Activated CD8-positive, alpha-beta T cell treated with anti-CD3 and anti-CD28 coated beads for 36 hours (primary cell): Measurements from ENCODE around the gene AIPL1. TPM values are rescaled to one million over a fixed set of nuclear protein-coding genes. Genes with fewer than 3 reads are reported as not detected.

Experiments
- ATAC-seq: fragments of 200-7000 bp; cut with Tn5 transposase; one replicate; pipeline ENCODE4 v1.10.0; 2021; ENCODE audit warnings: mild to moderate bottlenecking, moderate library complexity
- CTCF ChIA-PET: fragments of 350-600 bp; sonication (Branson Sonifier 250); formaldehyde crosslinking; loops from one replicate; lab custom pipeline; 2021; ENCODE audit warnings: antibody characterized with exemption; lab: Charles Lee
- POLR2A ChIA-PET: fragments of 350-600 bp; sonication (Branson Sonifier 250); formaldehyde crosslinking; loops from one replicate; lab custom pipeline; 2021; ENCODE audit warnings: antibody characterized with exemption; lab: Charles Lee
- DNase-seq: peaks from one replicate; pipeline ENCODE4 v3.0.0-alpha.2; 2020
- H3K27ac Mint-ChIP-seq: one replicate; pipeline ENCODE4 v1.8.0; 2021; ENCODE audit warnings: mild to moderate bottlenecking, mixed read lengths
- H3K27me3 Mint-ChIP-seq: one replicate; pipeline ENCODE4 v1.8.0; 2021; ENCODE audit warnings: mixed read lengths
- H3K36me3 Mint-ChIP-seq: one replicate; pipeline ENCODE4 v1.8.0; 2021; ENCODE audit warnings: low read depth, mixed read lengths
- H3K4me1 Mint-ChIP-seq: one replicate; pipeline ENCODE4 v1.8.0; 2021; ENCODE audit warnings: low read depth, mixed read lengths
- H3K4me3 Mint-ChIP-seq: one replicate; pipeline ENCODE4 v1.8.0; 2021; ENCODE audit warnings: mild to moderate bottlenecking, moderate library complexity, mixed read lengths
- H3K9me3 Mint-ChIP-seq: one replicate; pipeline ENCODE4 v1.8.0; 2021; ENCODE audit warnings: mixed read lengths
- intact Hi-C: fragments of 100-400 bp; cut with micrococcal nuclease; formaldehyde crosslinking; loops from one replicate; pipeline ENCODE4 v1.10.0; 2022
- total RNA-seq, 2 experiments: library from RNA; stranded (reverse); gene quantifications; one replicate each; pipeline ENCODE4 v1.2.3, GENCODE V29; 2021
- TF ChIP-seq, protein P1 (sequence below): fragments of 200-600 bp; IDR thresholded peaks from one replicate; pipeline ENCODE4 v1.8.0; 2022; ENCODE audit warnings: antibody characterized with exemption, mild to moderate bottlenecking

Gene AIPL1
- total RNA-seq, 2 experiments from 2014 or later: not detected

DNA sequence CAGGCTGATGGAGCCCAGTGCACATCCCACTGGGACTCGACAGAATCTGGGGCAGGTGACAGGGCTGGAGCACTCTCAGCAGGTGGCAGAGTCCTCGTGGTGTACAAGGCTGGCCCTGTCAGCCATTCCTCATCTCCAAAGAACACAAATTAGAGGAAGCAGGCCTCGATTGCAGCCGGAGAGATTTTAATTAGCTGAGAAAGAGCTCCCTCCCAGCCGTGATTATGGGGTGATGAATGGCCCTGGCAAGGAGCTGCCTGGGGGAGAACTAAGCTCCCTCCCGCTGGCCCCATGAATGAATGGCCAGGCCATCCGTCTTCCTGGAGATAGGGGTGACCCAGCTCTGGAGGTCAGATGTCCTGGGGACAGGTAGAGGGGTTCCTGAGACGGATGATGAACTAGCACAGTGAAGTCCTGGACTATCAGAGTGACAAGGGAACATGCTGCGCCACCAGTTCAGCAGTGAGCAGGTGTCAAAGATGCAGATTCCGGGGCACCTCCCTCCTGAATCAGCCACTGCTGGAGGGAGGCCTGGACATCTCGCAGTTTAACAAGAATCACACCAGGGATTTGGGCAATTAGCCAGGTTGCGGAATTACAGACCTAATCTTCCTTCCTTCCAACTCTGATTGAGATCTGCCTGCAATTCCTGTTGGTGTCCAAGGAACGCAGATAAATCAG, 44.8 kb upstream of the AIPL1 start:
- ChIA-PET POLR2A (interaction anchor here (1.0 kb wide), 1 partner anchor 8 kb away, joined by 4 read pairs; no protein-coding TSS in a partner anchor), CTCF (interaction anchor here (0.9 to 1.0 kb wide), 2 partner anchors 9 to 12 kb away, joined by 3 to 4 read pairs; no protein-coding TSS in a partner anchor)
- H3K4me3 Mint-ChIP-seq: no peak overlapping the region
- no peaks in the 10 kb centered on the region for H3K36me3 Mint-ChIP-seq
- no peaks in the 10 kb centered on the region for H3K9me3 Mint-ChIP-seq
- H3K27me3 Mint-ChIP-seq: peaks cover 2% of the 10 kb centered on the region
- DNase-seq (no peak), ATAC-seq (no peak)
- no peak overlapping the region for H3K27ac Mint-ChIP-seq
- TF ChIP-seq, protein P1, sequence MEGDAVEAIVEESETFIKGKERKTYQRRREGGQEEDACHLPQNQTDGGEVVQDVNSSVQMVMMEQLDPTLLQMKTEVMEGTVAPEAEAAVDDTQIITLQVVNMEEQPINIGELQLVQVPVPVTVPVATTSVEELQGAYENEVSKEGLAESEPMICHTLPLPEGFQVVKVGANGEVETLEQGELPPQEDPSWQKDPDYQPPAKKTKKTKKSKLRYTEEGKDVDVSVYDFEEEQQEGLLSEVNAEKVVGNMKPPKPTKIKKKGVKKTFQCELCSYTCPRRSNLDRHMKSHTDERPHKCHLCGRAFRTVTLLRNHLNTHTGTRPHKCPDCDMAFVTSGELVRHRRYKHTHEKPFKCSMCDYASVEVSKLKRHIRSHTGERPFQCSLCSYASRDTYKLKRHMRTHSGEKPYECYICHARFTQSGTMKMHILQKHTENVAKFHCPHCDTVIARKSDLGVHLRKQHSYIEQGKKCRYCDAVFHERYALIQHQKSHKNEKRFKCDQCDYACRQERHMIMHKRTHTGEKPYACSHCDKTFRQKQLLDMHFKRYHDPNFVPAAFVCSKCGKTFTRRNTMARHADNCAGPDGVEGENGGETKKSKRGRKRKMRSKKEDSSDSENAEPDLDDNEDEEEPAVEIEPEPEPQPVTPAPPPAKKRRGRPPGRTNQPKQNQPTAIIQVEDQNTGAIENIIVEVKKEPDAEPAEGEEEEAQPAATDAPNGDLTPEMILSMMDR: no peak
- intact Hi-C loops: loop anchor here (10.0 kb wide), 1 partner anchor 165 kb away; the partner anchor contains the start of genes KIAA0753 and TXNDC17
- no peaks in the 10 kb centered on the region for H3K4me1 Mint-ChIP-seq

DNA sequence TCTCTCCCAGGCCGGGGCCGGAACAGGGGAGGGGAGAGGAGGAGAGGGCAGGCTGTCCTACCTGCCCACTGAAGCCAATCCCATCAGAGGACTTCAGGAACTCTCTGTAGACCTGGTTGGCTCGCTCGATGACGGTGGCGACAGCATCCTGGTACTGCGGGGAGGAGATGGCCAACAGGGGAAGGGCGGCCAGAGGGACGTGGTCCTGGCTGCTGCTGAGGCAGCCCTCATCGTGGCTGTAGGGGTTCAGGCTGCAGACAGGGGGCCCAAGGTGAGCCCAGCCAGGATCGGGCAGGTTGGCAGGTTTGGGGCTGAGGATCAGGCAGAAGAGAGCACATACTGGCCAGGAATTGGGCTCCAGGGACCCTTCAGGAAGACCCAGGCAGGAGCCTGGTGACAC, 43.6 kb upstream of the AIPL1 start:
- H3K27me3 Mint-ChIP-seq: peaks cover 2% of the 10 kb centered on the region
- no peaks in the 10 kb centered on the region for H3K4me1 Mint-ChIP-seq
- ChIA-PET CTCF (no interaction called here), POLR2A (no interaction called here)
- no peak overlapping the region for H3K4me3 Mint-ChIP-seq
- intact Hi-C loops: loop anchor here (10.0 kb wide), 1 partner anchor 166 kb away; the partner anchor contains the start of genes KIAA0753 and TXNDC17
- H3K27ac Mint-ChIP-seq: no peak overlapping the region
- H3K9me3 Mint-ChIP-seq: no peaks in the 10 kb centered on the region
- TF ChIP-seq, protein P1: no peak
- no peaks in the 10 kb centered on the region for H3K36me3 Mint-ChIP-seq
- DNase-seq: no peak
- ATAC-seq: no peak

DNA sequence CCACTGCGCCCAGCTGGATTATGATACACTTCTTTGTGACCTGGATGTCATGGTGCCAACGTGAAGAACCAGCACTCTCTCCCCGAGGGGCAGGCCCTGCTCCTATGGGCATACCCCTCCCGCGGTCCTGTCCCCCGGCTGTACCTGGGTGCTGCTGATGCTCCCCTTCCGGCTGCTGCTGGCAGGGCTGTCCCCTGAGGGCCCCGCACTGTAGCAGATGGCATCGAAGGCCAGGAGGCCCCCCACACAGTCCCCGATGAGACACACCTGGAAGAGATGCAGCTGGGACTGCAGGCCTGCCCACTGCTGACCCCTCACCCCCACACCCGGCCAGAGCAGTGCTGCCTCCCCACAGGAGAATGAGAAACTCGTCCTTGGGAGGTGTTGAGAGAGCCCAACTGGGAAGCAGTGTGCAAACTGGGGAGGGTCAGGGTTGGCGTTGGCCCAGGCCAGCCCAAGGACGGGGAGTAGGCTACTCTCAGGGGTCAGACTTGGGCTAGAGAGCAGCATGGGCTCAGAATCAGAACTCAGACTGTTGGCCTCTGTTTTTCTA, 43.0 kb upstream of the AIPL1 start:
- POLR2A ChIA-PET: no interaction called here

DNA sequence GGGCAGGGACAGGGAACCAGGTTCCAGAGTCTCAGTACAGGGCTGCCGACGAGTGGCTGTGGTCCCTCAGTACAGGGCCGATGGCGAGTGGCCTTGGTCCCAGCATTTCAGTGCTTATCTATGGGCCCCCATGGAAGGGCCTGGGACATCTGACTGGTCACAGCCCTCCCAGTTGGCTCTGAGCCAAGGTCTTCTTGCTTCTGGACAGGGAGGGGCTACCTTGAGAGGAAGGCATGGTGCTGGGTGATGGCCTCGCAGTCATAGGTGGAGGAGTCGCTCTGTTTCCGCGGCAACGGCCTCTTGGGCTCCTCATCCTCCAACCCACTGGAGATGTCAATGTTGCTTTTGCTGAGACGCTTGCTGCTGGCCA, 41.9 kb upstream of the AIPL1 start:
- Mint-ChIP-seq H3K27me3 (no peaks in the 10 kb centered on the region), H3K4me1 (no peaks in the 10 kb centered on the region), H3K36me3 (no peaks in the 10 kb centered on the region), H3K27ac (no peak overlapping the region), H3K4me3 (no peak overlapping the region), H3K9me3 (no peaks in the 10 kb centered on the region)
- DNase-seq (no peak), ATAC-seq (no peak)
- intact Hi-C loops: loop anchor here (10.0 kb wide), 1 partner anchor 168 kb away; the partner anchor contains the start of genes KIAA0753 and TXNDC17
- ChIA-PET POLR2A (no interaction called here), CTCF (no interaction called here)
- TF ChIP-seq, protein P1: no peak

More for the DNA sequence above, 43.0 kb upstream of the AIPL1 start:
- ATAC-seq (no peak), DNase-seq (no peak)
- H3K4me3 Mint-ChIP-seq: no peak overlapping the region
- CTCF ChIA-PET: no interaction called here
- intact Hi-C loops: loop anchor here (10.0 kb wide), 1 partner anchor 167 kb away; the partner anchor contains the start of genes KIAA0753 and TXNDC17
- no peak overlapping the region for H3K27ac Mint-ChIP-seq
- TF ChIP-seq, protein P1: no peak
- peaks cover 2% of the 10 kb centered on the region for H3K27me3 Mint-ChIP-seq
- no peaks in the 10 kb centered on the region for H3K9me3 Mint-ChIP-seq
- H3K36me3 Mint-ChIP-seq: no peaks in the 10 kb centered on the region
- H3K4me1 Mint-ChIP-seq: no peaks in the 10 kb centered on the region
